ENCODE measurements around the gene FGF2.
"Not testable (repeated sequence)": the region's sequence is repeated elsewhere in the genome, so short reads cannot be mapped to it uniquely, and the experiment has no call there.

Gene FGF2

GRCh38 chr4:122826553-122827257 is at the start of gene FGF2:
TSS of gene FGF2 (plus strand) at chr4:122826831. CDS start at chr4:122827175, 344 bp downstream.
- DNase-seq, result no peak

- no peak for DNase-seq
These were observed 49.7 kb upstream of the FGF2 start for GRCh38 chr4:122776916-122777315.

GRCh38 chr4:122777846-122778673 is 48.6 kb upstream of the FGF2 start:
- no peak for DNase-seq

GRCh38 chr4:122781486-122781885 is 45.1 kb upstream of the FGF2 start:
- no peak for DNase-seq

GRCh38 chr4:122783301-122784215 is 43.1 kb upstream of the FGF2 start:
- no peak for DNase-seq

- DNase-seq, result no peak
These were observed 42.4 kb upstream of the FGF2 start for GRCh38 chr4:122784261-122784660.

GRCh38 chr4:122785099-122785498 is 41.5 kb upstream of the FGF2 start:
- DNase-seq, result no peak

GRCh38 chr4:122786296-122786695 is 40.3 kb upstream of the FGF2 start:
- DNase-seq, result not testable (repeated sequence)

DNA sequence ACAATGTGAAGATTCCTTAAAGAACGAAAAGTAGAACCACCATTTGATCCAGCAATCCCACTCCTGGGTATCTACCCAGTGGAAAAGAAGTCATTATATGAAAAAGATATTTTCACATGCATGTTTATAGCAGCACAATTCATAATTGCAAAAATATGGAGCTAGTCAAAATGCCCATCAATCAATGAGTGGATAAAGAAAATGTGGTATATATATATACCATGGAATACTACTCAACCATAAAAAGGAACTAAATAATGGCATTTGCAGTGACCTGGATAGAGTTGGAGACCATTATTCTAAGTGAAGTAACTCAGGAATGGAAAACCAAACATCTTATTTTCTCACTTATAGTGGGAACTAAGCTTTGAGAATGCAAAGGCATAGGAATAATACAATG is 39.7 kb upstream of the FGF2 start:
- not testable (repeated sequence) for DNase-seq

- DNase-seq, result no peak
These were observed 38.7 kb upstream of the FGF2 start for GRCh38 chr4:122787940-122788339.

DNA sequence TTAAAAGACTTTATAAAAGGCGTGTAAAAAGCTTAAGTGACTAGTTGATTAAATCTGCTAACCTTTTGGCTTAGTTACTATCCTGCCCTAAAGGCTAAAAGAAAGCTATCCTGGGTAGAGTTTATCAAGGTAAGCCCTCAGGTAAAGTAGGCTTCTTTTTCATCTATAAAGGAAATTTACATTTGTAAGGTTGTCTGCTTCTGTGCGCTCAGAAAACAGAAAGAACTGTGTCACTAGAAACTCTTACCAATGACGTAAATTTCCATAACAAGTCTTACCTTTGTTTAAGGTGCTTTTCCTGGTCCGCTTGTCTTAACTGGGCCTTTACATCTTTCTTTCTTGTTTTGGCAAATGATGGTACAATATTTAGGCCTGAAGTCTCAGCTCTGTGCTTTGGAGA is 37.7 kb upstream of the FGF2 start:
- no peak for DNase-seq

GRCh38 chr4:122793811-122794210 is 32.8 kb upstream of the FGF2 start:
- DNase-seq, result no peak

DNA sequence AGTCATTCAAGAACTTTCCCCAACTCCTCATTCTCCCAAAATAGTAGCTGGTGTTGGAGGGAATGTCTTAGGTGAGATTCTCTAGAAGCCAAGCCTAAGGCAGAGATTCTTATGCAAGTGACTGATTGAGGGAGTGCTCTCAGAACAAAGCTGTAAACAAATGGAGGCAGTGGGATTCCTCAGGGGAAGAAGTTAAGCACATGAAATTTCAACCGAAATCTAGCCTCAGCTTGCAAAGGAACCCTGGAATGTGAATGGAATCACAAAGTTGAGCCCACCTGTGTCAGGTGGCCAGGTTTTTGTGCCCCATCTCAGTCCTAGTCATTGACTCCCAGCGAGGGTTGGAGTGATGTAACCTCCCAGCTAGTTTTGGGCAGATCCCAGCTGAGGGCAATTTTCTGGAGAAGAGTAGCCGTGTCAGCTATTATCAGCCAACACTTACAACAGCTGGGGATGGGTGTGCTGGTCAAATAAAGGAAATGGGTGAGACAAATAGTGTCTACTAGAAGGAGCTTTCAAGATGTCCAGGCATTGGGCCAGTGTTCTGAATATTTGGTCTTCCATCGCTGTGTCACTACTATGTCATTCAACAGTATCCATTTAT is 29.7 kb upstream of the FGF2 start:
- DNase-seq, result no peak

DNA sequence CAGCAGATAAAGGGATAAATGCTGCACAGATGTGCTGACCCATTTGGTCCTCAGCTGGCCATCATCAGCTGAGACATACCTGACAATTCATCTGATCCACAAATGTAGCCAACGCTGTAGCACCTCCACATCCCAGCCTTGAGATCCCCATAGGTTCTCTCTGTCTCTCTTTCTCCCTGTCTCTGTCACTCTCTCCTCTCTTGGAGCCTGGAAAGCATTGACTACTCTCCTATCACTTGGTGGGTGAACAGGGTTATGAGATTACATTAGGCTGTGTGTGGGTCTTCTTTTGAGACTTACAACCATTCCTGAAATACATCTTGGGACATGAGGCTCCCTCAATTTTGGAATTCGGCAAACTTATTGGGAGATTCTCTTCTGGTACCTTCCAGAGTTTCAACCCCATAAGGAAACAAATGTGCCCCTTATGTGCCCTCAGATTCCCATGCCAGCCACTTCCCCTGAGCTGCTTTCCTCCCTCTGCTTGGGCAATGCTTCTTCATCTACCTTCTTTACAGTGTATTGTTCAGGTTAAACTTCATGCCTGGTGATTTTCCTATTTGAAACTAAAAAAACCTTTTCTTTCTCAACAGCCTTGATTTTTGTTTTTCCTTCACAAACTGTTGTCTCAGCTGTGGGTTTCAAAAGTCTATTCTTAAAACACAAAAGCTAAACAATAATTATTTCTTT is 29.1 kb upstream of the FGF2 start:
- no peak for DNase-seq

DNA sequence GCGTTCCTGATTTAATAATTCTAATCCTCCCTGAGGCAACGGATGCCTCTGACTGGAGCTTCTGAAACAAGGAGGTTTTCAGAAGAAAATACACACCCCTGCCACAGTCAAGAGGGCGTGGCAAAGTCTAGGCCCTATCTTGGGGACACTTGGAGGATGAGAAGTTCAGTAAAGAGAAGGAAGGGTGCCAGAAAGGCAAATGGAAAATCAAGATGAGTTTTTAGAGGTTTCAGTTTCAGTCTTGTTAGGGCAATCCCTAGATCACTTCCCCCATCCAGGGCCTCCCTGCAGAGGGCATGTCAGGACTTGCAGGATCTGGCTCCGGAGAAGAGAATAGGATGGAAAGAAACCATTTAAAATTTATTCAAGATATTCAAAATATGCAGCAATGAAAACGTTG is 28.5 kb upstream of the FGF2 start:
- no peak for DNase-seq

- no peak for DNase-seq
These were observed 27.7 kb upstream of the FGF2 start for GRCh38 chr4:122798917-122799316.

DNA sequence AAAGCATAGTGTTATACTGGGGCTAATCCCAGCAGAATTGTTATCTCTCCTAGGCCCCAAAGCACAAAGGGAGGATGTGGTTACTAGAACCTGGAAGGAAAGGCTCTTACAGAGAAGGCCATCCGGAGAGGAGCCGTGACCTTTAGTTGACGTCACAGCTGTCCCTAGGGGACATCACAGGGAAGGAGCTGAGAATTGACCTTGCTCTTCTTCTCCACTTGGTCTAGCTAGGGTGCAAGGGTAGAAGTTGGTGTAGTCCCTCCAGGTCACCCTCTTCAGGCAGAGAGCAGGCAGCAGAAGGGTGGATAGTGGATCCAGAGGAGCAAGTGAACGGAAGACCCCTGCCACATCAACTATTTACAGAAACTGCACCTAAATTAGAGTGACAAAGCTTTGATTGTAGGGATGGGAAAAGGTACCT is 22.8 kb upstream of the FGF2 start:
- no peak for DNase-seq

DNA sequence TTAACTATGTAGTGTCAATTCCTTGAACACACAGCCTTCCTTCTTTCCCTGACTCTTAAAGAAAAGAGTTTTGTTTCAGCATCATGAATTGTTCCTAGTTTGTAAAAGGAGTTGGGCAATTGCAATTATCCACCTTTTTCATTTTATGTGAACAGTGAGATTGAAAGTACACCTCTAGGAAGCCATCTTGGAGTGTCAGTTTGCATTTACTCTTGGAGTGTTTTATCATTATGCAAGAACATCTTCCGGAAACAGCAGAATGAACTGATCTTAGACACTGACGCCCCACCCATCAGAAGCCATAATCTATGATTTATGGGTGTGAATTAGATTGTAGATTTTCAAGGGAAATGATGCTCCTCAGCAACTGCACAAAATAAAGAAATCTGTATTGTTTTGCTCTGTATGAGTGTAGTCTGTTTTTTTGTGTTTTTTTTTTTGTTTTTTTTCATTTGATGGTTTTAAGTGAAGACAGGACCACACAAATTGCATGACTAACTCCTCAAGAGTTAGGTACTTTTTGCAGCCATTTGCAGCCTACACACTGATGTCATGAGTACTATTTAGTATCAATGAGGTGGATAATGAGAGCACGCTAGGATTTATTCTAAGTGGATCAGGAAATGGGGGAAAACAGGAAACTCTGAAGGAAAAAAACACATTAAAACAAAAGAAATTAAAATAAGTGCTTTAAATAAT is 19.5 kb upstream of the FGF2 start:
- DNase-seq, result no peak

DNA sequence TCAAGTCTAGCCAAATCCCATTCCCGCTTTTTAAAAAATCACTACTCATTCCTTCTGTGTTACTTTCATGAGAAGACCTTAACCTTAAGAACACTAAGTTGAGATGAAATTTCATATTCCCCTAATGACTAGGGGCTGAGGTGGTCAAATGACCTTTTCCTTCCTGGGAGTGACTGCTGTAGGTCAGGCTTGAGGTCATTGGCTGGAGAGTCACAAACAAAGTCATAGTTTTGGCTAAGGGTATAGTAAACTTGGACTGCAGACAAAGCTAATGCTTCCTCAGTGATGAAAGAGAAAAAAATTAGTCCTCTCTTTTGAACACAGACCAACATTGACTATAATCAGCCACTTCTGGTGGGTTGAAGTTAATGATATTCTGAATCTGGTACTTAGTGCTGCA is 16.0 kb upstream of the FGF2 start:
- DNase-seq, result no peak

GRCh38 chr4:122811781-122812180 is 14.8 kb upstream of the FGF2 start:
- not testable (repeated sequence) for DNase-seq

DNA sequence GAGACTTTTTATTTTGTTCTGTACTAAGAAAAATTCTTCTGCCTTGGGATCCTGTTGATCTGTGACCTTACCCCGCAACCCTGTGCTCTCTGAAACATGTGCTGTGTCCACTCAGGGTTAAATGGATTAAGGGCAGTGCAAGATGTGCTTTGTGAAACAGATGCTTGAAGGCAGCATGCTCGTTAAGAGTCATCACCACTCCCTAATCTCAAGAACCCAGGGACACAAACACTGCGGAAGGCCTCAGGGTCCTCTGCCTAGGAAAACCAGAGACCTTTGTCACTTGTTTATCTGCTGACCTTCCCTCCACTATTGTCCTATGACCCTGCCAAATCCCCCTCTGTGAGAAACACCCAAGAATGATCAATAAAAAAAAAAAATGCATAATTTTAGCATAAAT is 13.8 kb upstream of the FGF2 start:
- DNase-seq, result not testable (repeated sequence)

DNA sequence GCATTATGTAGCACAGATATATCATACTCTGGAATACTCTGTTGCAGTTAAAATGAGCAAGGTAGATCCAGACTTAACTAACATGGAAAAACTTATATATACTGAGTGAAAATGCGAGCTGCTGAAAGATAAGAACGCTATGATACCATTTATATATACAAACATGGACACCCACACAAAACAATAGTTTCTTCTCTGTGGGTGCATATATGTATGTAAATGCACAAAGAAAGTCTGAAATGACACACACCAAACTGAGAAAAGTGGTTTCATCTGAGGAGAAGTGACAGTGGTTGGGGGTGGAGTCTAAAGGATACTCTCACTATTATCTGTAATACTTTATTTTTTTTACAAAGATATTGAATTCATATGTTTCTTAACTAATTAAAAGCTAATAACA is 12.2 kb upstream of the FGF2 start:
- no peak for DNase-seq

All from NCI-H1417 treated with DMSO at 0.1 percent for 48 hours (cell line).